Erythroblast (primary cell): Measurements from ENCODE around the gene OR52B2.

ENCODE experiments used
- GATA1 ChIP-seq: IDR thresholded peaks from 2 replicates; pipeline ENCODE4 v1.6.1; 2011; ENCODE audit warnings: low read depth, mild to moderate bottlenecking, control low read depth, low read length, moderate library complexity
- POLR2A ChIP-seq: IDR thresholded peaks from 2 replicates; pipeline ENCODE4 v1.6.1; 2011; ENCODE audit warnings: mild to moderate bottlenecking, low read length

DNA sequence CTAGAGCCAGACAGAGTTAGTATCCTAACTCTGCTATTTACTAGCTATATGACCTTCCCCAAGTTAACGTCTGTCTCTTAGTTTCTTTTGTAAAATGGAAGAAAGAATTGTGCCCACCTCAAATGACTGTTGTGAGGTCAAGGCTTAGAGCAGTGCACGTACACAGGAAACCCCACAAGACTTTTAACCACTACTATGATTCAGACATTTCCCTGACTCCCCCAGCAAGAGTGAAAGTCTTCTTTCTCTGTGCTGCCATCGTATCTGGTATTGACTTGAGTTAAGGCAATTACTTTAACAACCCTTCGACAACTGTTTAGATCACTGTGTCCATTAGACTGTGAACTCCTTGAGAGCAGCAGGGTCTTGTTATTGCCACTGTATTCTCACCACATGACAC lies 26.3 kb upstream of the OR52B2 start:
- TF ChIP-seq POLR2A (no peak), GATA1 (no peak)
